Type B pancreatic cell (in vitro differentiated cells): ENCODE measurements around the gene GPR63. TPM values are rescaled to one million over a fixed set of nuclear protein-coding genes. Genes with fewer than 3 reads are reported as not detected.

Experiments
- DNase-seq: peaks from one replicate; pipeline ENCODE4 v3.0.0; 2021; ENCODE audit warnings: mixed read lengths; ENCODE audit not compliant: unreplicated experiment; ENCODE audit errors: extremely low spot score
- H3K27ac Mint-ChIP-seq: 2 replicates; pipeline ENCODE4 v1.8.0; 2021; ENCODE audit warnings: mild to moderate bottlenecking, mixed read lengths
- H3K27me3 Mint-ChIP-seq: 2 replicates; pipeline ENCODE4 v1.8.0; 2021; ENCODE audit warnings: mixed read lengths
- H3K36me3 Mint-ChIP-seq: 2 replicates; pipeline ENCODE4 v1.8.0; 2021; ENCODE audit warnings: mixed read lengths
- H3K4me1 Mint-ChIP-seq: one replicate; pipeline ENCODE4 v1.8.0; 2021; ENCODE audit warnings: mixed read lengths; ENCODE audit not compliant: unreplicated experiment
- H3K4me3 Mint-ChIP-seq: 2 replicates; pipeline ENCODE4 v1.8.0; 2021; ENCODE audit warnings: mild to moderate bottlenecking, mixed read lengths
- H3K9me3 Mint-ChIP-seq: 2 replicates; pipeline ENCODE4 v1.8.0; 2021; ENCODE audit warnings: mixed read lengths
- total RNA-seq: library from RNA; stranded (reverse); gene quantifications from 2 replicates; pipeline ENCODE4 v1.2.1, GENCODE V29; 2021; ENCODE audit warnings: low replicate concordance
- TF ChIP-seq, protein P1 (sequence below): fragments of 200-600 bp; sonication (generic); conservative IDR thresholded peaks from 2 replicates; pipeline ENCODE4 v1.5.0; 2021; ENCODE audit warnings: antibody characterized with exemption, mild to moderate bottlenecking

Gene GPR63
- total RNA-seq, 1 donor from 2014 or later, result 4.0 TPM

- no peak overlapping the region for H3K27ac Mint-ChIP-seq
- TF ChIP-seq, protein P1, sequence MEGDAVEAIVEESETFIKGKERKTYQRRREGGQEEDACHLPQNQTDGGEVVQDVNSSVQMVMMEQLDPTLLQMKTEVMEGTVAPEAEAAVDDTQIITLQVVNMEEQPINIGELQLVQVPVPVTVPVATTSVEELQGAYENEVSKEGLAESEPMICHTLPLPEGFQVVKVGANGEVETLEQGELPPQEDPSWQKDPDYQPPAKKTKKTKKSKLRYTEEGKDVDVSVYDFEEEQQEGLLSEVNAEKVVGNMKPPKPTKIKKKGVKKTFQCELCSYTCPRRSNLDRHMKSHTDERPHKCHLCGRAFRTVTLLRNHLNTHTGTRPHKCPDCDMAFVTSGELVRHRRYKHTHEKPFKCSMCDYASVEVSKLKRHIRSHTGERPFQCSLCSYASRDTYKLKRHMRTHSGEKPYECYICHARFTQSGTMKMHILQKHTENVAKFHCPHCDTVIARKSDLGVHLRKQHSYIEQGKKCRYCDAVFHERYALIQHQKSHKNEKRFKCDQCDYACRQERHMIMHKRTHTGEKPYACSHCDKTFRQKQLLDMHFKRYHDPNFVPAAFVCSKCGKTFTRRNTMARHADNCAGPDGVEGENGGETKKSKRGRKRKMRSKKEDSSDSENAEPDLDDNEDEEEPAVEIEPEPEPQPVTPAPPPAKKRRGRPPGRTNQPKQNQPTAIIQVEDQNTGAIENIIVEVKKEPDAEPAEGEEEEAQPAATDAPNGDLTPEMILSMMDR, result no peak
- H3K27me3 Mint-ChIP-seq, result no peaks in the 10 kb centered on the region
- H3K4me1 Mint-ChIP-seq, result no peaks in the 10 kb centered on the region
- H3K9me3 Mint-ChIP-seq, result no peaks in the 10 kb centered on the region
- no peak for DNase-seq
- H3K4me3 Mint-ChIP-seq, result no peak overlapping the region
- no peaks in the 10 kb centered on the region for H3K36me3 Mint-ChIP-seq
Measured at GRCh38 chr6:96809119-96809518, 28.2 kb downstream of the GPR63 start.

- Mint-ChIP-seq H3K27ac (no peak overlapping the region), H3K4me1 (no peaks in the 10 kb centered on the region), H3K4me3 (no peak overlapping the region), H3K27me3 (no peaks in the 10 kb centered on the region), H3K36me3 (peaks cover 7% of the 10 kb centered on the region), H3K9me3 (no peaks in the 10 kb centered on the region)
- no peak for DNase-seq
- TF ChIP-seq, protein P1, result no peak
Measured at GRCh38 chr6:96803106-96803481, 34.2 kb downstream of the GPR63 start.

- DNase-seq, result no peak
- Mint-ChIP-seq H3K4me3 (no peak overlapping the region), H3K36me3 (peaks cover 13% of the 10 kb centered on the region), H3K27me3 (no peaks in the 10 kb centered on the region), H3K27ac (no peak overlapping the region), H3K4me1 (peaks cover 6% of the 10 kb centered on the region), H3K9me3 (no peaks in the 10 kb centered on the region)
- TF ChIP-seq, protein P1, result no peak
Measured at GRCh38 chr6:96795481-96795880, 41.8 kb downstream of the GPR63 start.

- H3K9me3 Mint-ChIP-seq, result no peaks in the 10 kb centered on the region
- DNase-seq, result no peak
- no peak overlapping the region for H3K4me3 Mint-ChIP-seq
- peaks cover 13% of the 10 kb centered on the region for H3K36me3 Mint-ChIP-seq
- H3K27me3 Mint-ChIP-seq, result no peaks in the 10 kb centered on the region
- TF ChIP-seq, protein P1, result no peak
- H3K27ac Mint-ChIP-seq, result no peak overlapping the region
- peaks cover 6% of the 10 kb centered on the region for H3K4me1 Mint-ChIP-seq
Measured at GRCh38 chr6:96794980-96795379, 42.3 kb downstream of the GPR63 start.

DNA sequence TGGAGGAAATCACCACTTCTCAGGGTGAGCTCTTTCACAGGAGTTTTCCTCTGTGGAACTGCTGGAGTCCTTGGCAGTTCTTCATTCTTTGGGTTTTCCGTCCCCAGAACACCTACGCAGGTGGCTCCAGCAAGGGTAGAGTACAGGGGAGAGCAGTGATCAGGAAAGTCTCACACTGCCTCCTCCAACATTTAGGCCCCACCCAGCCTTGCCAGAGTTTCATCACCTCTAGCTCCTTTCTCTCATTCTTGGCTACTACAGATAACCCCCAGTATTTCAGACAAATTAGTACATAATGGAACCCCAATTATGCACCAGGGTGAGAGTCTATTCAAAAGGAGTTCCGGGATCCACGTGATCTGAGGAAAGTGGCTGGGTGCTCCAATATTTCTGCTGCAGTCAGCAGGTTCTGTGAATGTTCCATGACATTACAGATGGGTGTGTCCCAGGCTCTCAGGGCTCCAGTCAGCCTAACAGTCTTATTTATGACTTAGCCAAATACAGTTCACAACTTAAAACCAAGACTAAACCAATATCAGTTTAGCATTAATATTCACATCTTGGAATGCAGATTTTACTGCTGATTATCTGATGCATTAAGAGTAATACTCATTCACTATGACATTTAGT, 44.6 kb downstream of the GPR63 start:
- DNase-seq, result no peak
- no peaks in the 10 kb centered on the region for H3K27me3 Mint-ChIP-seq
- TF ChIP-seq, protein P1, result no peak
- no peak overlapping the region for H3K4me3 Mint-ChIP-seq
- H3K36me3 Mint-ChIP-seq, result peaks cover 4% of the 10 kb centered on the region
- no peak overlapping the region for H3K27ac Mint-ChIP-seq
- peaks cover 6% of the 10 kb centered on the region for H3K4me1 Mint-ChIP-seq
- H3K9me3 Mint-ChIP-seq, result no peaks in the 10 kb centered on the region

- Mint-ChIP-seq H3K9me3 (no peaks in the 10 kb centered on the region), H3K4me3 (no peak overlapping the region), H3K27me3 (no peaks in the 10 kb centered on the region), H3K4me1 (no peaks in the 10 kb centered on the region), H3K36me3 (no peaks in the 10 kb centered on the region), H3K27ac (no peak overlapping the region)
- DNase-seq, result no peak
- TF ChIP-seq, protein P1, result no peak
Measured at GRCh38 chr6:96789871-96790270, 47.4 kb downstream of the GPR63 start.
